ENCODE measurements around the gene SERINC3. TPM values are rescaled to one million over a fixed set of nuclear protein-coding genes. Genes with fewer than 3 reads are reported as not detected.

The SERINC3 gene
- total RNA-seq, 1 donor from 2014 or later: 89.9 TPM

- ATAC-seq (no peak), DNase-seq (no peak)
- intact Hi-C loops (cut with micrococcal nuclease): no loop called here
Measured at GRCh38 chr20:44449864-44450263, 72.0 kb downstream of the SERINC3 start.

- intact Hi-C loops (cut with micrococcal nuclease): no loop called here
- ATAC-seq: no peak
- DNase-seq: no peak
Measured at GRCh38 chr20:44448753-44449546, 72.9 kb downstream of the SERINC3 start.

- DNase-seq: no peak
- ATAC-seq: no peak
- intact Hi-C loops (cut with micrococcal nuclease): no loop called here
Measured at GRCh38 chr20:44447827-44448419, 73.9 kb downstream of the SERINC3 start.

Other genes starting within 250 kb of the SERINC3 start
- gene FITM2, start 210.9 kb downstream of the SERINC3 start, total RNA-seq: 175 TPM
- gene R3HDML, start 185.0 kb downstream of the SERINC3 start, total RNA-seq: not detected
- not detected for gene HNF4A, start 166.4 kb downstream of the SERINC3 start, total RNA-seq
- gene TTPAL, start 46.2 kb downstream of the SERINC3 start, total RNA-seq: 4.1 TPM
- gene PKIG, start 60.5 kb upstream of the SERINC3 start, total RNA-seq: 195 TPM
- 8.5 TPM for gene ADA, start 129.6 kb upstream of the SERINC3 start, total RNA-seq
- 19.5 TPM for gene CCN5, start 193.3 kb upstream of the SERINC3 start, total RNA-seq
- gene KCNK15, start 223.8 kb upstream of the SERINC3 start, total RNA-seq: 0.25 TPM